ENCODE measurements around the gene RAPGEF2.

DNA sequence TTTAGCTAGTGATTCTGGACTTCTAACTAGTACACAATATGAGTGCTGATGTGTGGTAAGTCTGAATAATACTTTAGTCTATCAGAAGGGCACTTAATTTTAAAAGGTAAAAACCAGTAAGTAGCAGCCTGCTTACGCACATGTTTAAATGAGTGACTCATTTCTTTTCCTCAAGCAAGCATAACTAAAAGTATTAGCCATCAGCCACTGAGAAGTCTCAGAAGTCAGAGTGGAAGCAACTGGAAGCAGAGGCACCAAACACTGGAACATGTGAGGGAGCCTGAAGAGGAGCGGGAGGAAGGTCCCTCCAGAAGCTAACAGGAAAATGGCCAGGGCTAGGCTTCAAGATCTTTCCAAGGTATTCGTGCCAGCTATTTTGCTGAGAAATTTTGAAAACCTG, 257.7 kb downstream of the RAPGEF2 start:
- no peak for TF ChIP-seq TBP (optimal IDR thresholded peaks at IDR 0.05; ENCODE audit: low read depth, low read length)
- TF ChIP-seq, protein P1, sequence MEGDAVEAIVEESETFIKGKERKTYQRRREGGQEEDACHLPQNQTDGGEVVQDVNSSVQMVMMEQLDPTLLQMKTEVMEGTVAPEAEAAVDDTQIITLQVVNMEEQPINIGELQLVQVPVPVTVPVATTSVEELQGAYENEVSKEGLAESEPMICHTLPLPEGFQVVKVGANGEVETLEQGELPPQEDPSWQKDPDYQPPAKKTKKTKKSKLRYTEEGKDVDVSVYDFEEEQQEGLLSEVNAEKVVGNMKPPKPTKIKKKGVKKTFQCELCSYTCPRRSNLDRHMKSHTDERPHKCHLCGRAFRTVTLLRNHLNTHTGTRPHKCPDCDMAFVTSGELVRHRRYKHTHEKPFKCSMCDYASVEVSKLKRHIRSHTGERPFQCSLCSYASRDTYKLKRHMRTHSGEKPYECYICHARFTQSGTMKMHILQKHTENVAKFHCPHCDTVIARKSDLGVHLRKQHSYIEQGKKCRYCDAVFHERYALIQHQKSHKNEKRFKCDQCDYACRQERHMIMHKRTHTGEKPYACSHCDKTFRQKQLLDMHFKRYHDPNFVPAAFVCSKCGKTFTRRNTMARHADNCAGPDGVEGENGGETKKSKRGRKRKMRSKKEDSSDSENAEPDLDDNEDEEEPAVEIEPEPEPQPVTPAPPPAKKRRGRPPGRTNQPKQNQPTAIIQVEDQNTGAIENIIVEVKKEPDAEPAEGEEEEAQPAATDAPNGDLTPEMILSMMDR (IDR thresholded peaks at IDR 0.05 in 2 of 3, conservative IDR thresholded peaks at IDR 0.05 in 1 of 3; ENCODE audit: insufficient read depth in 2 of 3, low read depth in 1 of 3, low read length in 3 of 3): no peak
- TF ChIP-seq BMI1 (IDR thresholded peaks at IDR 0.05; ENCODE audit: low read length): no peak
- TF ChIP-seq TAF7 (tag; IDR thresholded peaks at IDR 0.05): no peak
- no peak for TF ChIP-seq GATAD2B (IDR thresholded peaks at IDR 0.05; ENCODE audit: borderline replicate concordance)
- TF ChIP-seq EZH2 (IDR thresholded peaks at IDR 0.05; ENCODE audit: borderline replicate concordance, low read depth, low read length): no peak
- TF ChIP-seq, protein P2, sequence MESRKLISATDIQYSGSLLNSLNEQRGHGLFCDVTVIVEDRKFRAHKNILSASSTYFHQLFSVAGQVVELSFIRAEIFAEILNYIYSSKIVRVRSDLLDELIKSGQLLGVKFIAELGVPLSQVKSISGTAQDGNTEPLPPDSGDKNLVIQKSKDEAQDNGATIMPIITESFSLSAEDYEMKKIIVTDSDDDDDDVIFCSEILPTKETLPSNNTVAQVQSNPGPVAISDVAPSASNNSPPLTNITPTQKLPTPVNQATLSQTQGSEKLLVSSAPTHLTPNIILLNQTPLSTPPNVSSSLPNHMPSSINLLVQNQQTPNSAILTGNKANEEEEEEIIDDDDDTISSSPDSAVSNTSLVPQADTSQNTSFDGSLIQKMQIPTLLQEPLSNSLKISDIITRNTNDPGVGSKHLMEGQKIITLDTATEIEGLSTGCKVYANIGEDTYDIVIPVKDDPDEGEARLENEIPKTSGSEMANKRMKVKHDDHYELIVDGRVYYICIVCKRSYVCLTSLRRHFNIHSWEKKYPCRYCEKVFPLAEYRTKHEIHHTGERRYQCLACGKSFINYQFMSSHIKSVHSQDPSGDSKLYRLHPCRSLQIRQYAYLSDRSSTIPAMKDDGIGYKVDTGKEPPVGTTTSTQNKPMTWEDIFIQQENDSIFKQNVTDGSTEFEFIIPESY (CRISPR knock-in tag; IDR thresholded peaks at IDR 0.05): no peak
- no peak for TF ChIP-seq ZFX (CRISPR knock-in tag; IDR thresholded peaks at IDR 0.05)
- no peak for TF ChIP-seq TAF1 (IDR thresholded peaks at IDR 0.05; ENCODE audit: control insufficient read depth, extremely low read depth, insufficient read depth, low read length, severe bottlenecking)
- TF ChIP-seq CBFB (CRISPR knock-in tag; IDR thresholded peaks at IDR 0.05): no peak
- TF ChIP-seq ZC3H4 (CRISPR knock-in tag; IDR thresholded peaks at IDR 0.05; ENCODE audit: borderline replicate concordance): no peak
- no peak for TF ChIP-seq ZNF766 (CRISPR knock-in tag; conservative IDR thresholded peaks at IDR 0.05)
- TF ChIP-seq CHD2 (IDR thresholded peaks at IDR 0.05; ENCODE audit: low read depth, low read length): no peak
